Cardiac fibroblast (primary cell): Measurements from ENCODE around the gene PCDHGA1.
A peak's percentile ranks its signal among the peaks of the same experiment; 100 is the strongest.

Source experiments
- DNase-seq, 2 donors: peaks; one replicate each; pipeline versions ENCODE4 v3.0.0 to v3.0.0-alpha.2; 2010; ENCODE audit warnings: low read depth in 2 of 2
- H3K4me3 ChIP-seq, 2 donors: replicated peaks in 1 of 2; 1 replicate in 1 of 2; 2 replicates in 1 of 2; pipeline ENCODE4 v1.5.1; 2011; ENCODE audit warnings: low read depth in 2 of 2, low read length in 2 of 2, mild to moderate bottlenecking in 2 of 2, moderate library complexity in 1 of 2
- CTCF ChIP-seq: IDR thresholded peaks from one replicate; pipeline ENCODE4 v1.5.1; 2011; ENCODE audit warnings: low read depth, mild to moderate bottlenecking, low read length, inconsistent platforms

Gene PCDHGA1

GRCh38 chr5:141559461-141559860 lies 229.1 kb downstream of the PCDHGA1 start:
- H3K4me3 ChIP-seq: no peak overlapping the region
- peak; percentile 85 to 87 for DNase-seq
- no peak for TF ChIP-seq CTCF

GRCh38 chr5:141560151-141560550 lies 229.8 kb downstream of the PCDHGA1 start:
- peak; percentile 52 to 61 for DNase-seq
- TF ChIP-seq CTCF: no peak
- H3K4me3 ChIP-seq: no peak overlapping the region

GRCh38 chr5:141560725-141561483 lies 230.6 kb downstream of the PCDHGA1 start:
- TF ChIP-seq CTCF: peak; percentile 90
- H3K4me3 ChIP-seq: no peak overlapping the region
- DNase-seq: peak; percentile 99
